NCI-H526 treated with DMSO at 0.1 percent for 48 hours (cell line): ENCODE data around the gene CDK14.

Experiments
- DNase-seq: peaks from one replicate; lab custom pipeline; 2025; lab: John Stamatoyannopoulos, UW

Gene CDK14

GRCh38 chr7:90900628-90901356, 304.7 kb downstream of the CDK14 start:
- DNase-seq = no peak

GRCh38 chr7:90903841-90904240, 307.7 kb downstream of the CDK14 start:
- DNase-seq = no peak

- no peak for DNase-seq
These were observed 314.0 kb downstream of the CDK14 start for GRCh38 chr7:90910136-90910535.

- DNase-seq = no peak
These were observed 320.2 kb downstream of the CDK14 start for GRCh38 chr7:90916319-90916718.

- DNase-seq = no peak
These were observed 321.4 kb downstream of the CDK14 start for GRCh38 chr7:90917539-90917938.

- no peak for DNase-seq
These were observed 322.2 kb downstream of the CDK14 start for GRCh38 chr7:90918303-90918702.

GRCh38 chr7:90919816-90920215, 323.7 kb downstream of the CDK14 start:
- no peak for DNase-seq

- no peak for DNase-seq
These were observed 324.2 kb downstream of the CDK14 start for GRCh38 chr7:90920336-90920735.

- DNase-seq = no peak
These were observed 327.4 kb downstream of the CDK14 start for GRCh38 chr7:90923541-90923997.

GRCh38 chr7:90928700-90929424, 332.7 kb downstream of the CDK14 start:
- peak; percentile 30 for DNase-seq

- no peak for DNase-seq
These were observed 336.1 kb downstream of the CDK14 start for GRCh38 chr7:90931986-90932916.

- DNase-seq = no peak
These were observed 336.9 kb downstream of the CDK14 start for GRCh38 chr7:90933041-90933440.

GRCh38 chr7:90933984-90934383, 337.9 kb downstream of the CDK14 start:
- DNase-seq = no peak

- DNase-seq = no peak
These were observed 342.2 kb downstream of the CDK14 start for GRCh38 chr7:90938371-90938770.

GRCh38 chr7:90939666-90940065, 343.5 kb downstream of the CDK14 start:
- no peak for DNase-seq

GRCh38 chr7:90944021-90944420, 347.9 kb downstream of the CDK14 start:
- DNase-seq = no peak

- DNase-seq = no peak
These were observed 349.1 kb downstream of the CDK14 start for GRCh38 chr7:90945104-90945787.

- DNase-seq = no peak
These were observed 350.8 kb downstream of the CDK14 start for GRCh38 chr7:90946730-90947501.

GRCh38 chr7:90948085-90948484, 352.0 kb downstream of the CDK14 start:
- DNase-seq = no peak

GRCh38 chr7:90951229-90951628, 355.1 kb downstream of the CDK14 start:
- DNase-seq = no peak
